RWPE1 (cell line): ENCODE results near the gene COX20.

ENCODE experiments used
- CTCF ChIA-PET: fragments of 350-600 bp; sonication (Branson Sonifier 250); formaldehyde crosslinking; extraction: SDS; loops from one replicate; lab custom pipeline; 2021; lab: Yijun Ruan, JAX
- POLR2A ChIA-PET: fragments of 400-600 bp; formaldehyde crosslinking; extraction: SDS; loops from one replicate; lab custom pipeline; 2020; ENCODE audit warnings: antibody characterized with exemption; ENCODE audit not compliant: low non-redundant PET; lab: Yijun Ruan, JAX
- DNase-seq: peaks from one replicate; pipeline ENCODE4 v3.0.0; 2012; ENCODE audit warnings: low spot score
- H3K27ac ChIP-seq: fragments of 450-650 bp; 2 replicates; pipeline ENCODE4 v1.5.1; 2017
- CTCF ChIP-seq: fragments of 450-650 bp; conservative IDR thresholded peaks from 2 replicates; pipeline ENCODE4 v1.5.1; 2017; ENCODE audit warnings: low read depth, mild to moderate bottlenecking

Gene COX20

GRCh38 chr1:244840219-244840794 is 4.8 kb downstream of the COX20 start:
- no peak for DNase-seq
- CTCF ChIA-PET, result interaction anchor here (1.2 kb wide), 1 partner anchor 203 kb away, joined by 5 read pairs; no protein-coding TSS in a partner anchor
- POLR2A ChIA-PET, result no interaction called here
- no peak for TF ChIP-seq CTCF
- no peak overlapping the region for H3K27ac ChIP-seq

GRCh38 chr1:244841273-244841927 is 5.9 kb downstream of the COX20 start:
- ChIA-PET POLR2A (no interaction called here), CTCF (interaction anchor here (0.9 kb wide), 1 partner anchor 201 kb away, joined by 3 read pairs; no protein-coding TSS in a partner anchor)
- no peak overlapping the region for H3K27ac ChIP-seq
- TF ChIP-seq CTCF, result no peak
- no peak for DNase-seq

- TF ChIP-seq CTCF, result no peak
- ChIA-PET CTCF (no interaction called here), POLR2A (no interaction called here)
- DNase-seq, result no peak
- no peak overlapping the region for H3K27ac ChIP-seq
These were observed 7.9 kb downstream of the COX20 start for GRCh38 chr1:244843148-244843978.

- POLR2A ChIA-PET, result no interaction called here
- no peak overlapping the region for H3K27ac ChIP-seq
- DNase-seq, result no peak
- no peak for TF ChIP-seq CTCF
- CTCF ChIA-PET, result no interaction called here
These were observed 9.0 kb downstream of the COX20 start for GRCh38 chr1:244844155-244845121.

GRCh38 chr1:244846653-244847052 is 11.2 kb downstream of the COX20 start:
- TF ChIP-seq CTCF, result no peak
- CTCF ChIA-PET, result interaction anchor here (0.7 to 1.5 kb wide), 2 partner anchors 10 to 18 kb away, joined by 3 to 5 read pairs; partner anchors contain the start of gene HNRNPU
- DNase-seq, result no peak
- no peak overlapping the region for H3K27ac ChIP-seq
- POLR2A ChIA-PET, result no interaction called here
